NCI-H1417 (cell line): ENCODE results near the gene TNFAIP8L3.
A peak's percentile ranks its signal among the peaks of the same experiment; 100 is the strongest.
"Not testable (repeated sequence)": the region's sequence is repeated elsewhere in the genome, so short reads cannot be mapped to it uniquely, and the experiment has no call there.

Experiments used
- DNase-seq, 3 experiments: peaks; one replicate each; lab custom pipeline; 2025; lab: John Stamatoyannopoulos, UW

TNFAIP8L3 gene

DNA sequence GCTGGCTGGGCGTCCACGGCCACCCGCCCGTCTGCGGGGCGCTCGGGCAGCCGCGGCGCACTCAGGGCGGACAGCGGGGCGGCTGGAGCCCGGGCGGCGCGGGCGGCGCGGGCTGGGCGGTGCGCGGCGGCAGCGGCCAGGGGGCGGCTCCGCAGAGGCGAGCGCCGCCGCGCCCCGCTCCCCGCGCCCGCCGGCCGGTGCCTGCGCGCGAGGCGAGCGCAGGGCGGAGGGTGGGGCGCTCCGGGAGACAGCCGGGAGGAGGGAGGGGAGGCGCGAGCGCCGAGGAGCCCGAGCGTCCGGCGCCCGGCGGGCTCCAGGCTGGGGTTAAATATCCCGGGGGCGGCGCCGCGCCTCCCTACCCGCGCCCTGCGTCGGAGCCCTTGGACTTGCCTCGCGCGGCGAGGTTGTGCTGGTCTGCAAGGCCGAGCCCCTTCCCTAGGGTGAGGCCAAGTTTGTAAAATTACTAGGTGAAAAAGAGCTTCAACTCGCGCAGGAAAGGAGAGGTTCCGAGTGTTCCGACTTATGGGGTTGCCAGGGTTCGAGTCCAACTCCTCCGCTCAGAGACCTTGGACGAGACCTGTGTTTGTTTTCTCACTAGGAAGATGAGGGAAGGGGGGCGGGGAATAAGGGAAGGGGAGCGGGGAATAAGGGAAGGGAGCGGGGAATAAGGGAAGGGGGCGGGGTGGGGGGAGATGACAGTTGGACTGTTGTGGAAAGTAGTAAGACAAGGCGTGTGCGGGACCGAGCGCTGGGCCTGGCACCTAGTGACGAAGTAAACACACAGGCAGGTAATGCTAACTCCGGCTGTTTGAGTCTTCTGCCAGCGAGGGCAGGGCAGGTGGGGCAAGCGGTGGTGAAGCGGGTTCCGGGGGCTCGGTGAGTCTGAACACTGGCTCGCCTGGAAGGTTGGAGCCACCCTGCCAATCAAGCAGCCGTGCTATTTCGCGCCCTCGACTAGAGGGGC lies at the start of gene TNFAIP8L3:
TSS of gene TNFAIP8L3 (minus strand) at position 301 of the 964 bp plus-strand sequence. CDS start 311 bp downstream, outside the sequence.
- peak in 2 of 3 experiments; percentile 31 to 36 for DNase-seq

DNA sequence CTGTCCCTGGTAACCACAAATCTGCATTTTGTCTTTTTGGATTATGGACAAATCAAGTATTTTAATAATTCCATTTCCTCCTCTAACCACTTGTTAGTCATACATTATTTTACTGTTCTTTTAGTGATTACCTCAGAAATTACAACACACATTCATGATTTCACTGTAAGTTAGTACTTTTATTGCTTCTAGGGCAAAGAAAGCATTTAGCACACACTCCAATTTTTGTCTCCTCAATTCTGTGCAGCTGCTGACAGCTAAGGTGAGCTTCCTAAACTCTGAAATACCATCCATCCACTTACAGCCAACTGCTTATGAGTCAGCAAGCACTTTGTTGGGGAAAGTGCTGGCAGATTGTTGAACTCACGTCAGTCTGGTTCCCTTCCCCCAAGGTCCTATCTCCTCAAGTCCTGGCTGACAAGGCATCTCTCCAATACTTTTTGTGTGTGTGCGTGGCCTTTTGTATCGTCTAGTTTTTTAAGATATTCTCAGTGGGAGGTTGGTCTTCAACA lies 49.4 kb upstream of the TNFAIP8L3 start:
- no peak for DNase-seq

DNA sequence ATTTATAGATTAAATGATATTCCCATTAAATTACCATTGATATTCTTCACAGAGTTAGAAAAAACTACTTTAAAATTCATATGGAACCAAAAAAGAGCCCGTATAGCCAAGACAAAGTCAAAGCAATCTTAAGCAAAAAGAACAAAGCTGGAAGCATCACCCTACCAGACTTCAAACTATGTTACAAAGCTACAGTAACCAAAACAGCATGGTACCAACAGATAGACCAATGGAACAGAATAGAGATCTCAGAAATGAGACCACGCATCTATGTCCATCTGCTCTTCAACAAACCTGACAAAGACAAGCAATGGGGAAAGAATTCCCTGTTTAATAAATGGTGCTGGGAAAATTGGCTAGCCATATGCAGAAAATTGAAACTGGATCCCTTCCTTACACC lies 45.6 kb upstream of the TNFAIP8L3 start:
- not testable (repeated sequence) for DNase-seq

DNA sequence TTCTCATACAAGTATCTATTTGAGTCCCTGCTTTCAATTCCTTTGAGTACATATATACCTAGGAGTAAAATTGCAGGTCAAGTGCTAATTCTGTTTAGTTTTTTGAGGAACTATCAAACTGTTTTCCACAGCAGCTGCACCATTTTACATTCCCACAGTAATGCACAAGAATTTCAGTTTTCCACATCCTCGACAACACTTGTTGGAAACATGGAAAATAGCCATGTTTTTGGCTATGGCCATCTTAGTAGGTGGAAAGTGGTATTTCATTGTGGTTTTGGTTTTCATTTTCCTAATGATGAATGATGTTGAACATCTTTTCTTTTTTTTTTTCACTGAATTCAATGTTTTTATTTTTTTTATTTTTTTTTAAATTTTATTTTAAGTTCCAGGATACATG lies 44.4 kb upstream of the TNFAIP8L3 start:
- no peak for DNase-seq

DNA sequence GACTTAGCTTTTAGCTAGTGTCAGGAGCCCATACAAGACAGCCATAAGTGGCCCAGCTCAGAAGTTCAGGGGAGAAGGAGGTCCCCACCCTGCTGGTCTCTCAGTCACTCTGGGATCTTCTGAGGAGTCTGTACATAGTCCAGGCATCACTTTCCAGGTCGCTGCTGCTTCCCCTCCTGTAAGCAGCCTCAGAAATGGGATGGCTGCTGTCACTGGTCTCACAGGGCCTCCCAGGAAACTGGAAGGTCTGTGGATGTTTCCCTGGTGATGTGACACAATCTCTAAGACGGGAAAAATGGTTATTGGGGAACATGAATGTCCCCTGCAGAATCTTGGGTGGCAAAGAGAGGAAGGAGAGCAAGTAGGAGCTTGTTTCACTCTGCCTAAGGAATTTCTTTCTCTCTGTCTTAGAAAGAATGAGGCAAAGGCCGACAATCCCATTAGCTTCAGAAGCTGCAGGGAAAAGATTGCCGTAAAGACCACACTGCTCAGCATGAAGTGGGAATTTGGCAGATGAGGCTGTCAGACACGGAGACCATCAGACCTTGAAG lies 43.2 kb upstream of the TNFAIP8L3 start:
- DNase-seq: no peak

DNA sequence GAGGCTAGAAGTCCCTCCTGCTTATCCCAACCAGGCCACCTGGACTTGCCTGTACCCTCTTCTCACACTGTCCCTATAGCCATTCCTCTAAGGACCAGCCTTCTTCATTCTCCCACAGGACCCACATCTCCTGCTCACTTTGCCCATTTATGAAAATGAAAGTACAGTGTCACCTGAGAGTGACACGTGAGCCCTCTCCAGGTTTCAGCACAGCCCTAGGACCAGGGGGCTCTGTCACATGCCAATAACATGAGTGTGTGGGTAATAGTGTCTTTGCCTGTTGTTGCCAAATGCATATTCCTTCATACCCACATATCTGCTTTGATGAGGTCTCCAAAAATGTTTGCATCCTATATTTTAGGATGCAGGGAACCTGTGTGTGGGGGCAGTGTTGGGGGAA lies 42.3 kb upstream of the TNFAIP8L3 start:
- no peak for DNase-seq

DNA sequence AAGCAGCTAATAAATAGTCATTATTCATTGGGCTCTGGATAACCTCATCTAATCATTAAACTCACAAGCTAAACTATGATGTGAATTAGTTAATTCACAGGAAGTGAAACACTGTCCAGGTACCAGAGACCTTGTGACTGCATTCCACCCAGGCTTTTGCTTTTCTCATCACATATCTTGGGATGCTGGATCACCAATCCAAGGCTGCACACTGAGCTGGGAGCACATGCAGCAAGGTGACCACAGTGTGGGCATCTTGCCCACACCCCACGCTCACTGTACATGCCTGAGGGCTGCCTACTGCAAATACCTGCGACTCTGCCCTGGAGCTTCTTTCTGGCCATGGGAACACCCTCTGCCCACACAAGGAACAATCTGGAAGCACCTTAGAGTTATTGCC lies 40.6 kb upstream of the TNFAIP8L3 start:
- DNase-seq: no peak

DNA sequence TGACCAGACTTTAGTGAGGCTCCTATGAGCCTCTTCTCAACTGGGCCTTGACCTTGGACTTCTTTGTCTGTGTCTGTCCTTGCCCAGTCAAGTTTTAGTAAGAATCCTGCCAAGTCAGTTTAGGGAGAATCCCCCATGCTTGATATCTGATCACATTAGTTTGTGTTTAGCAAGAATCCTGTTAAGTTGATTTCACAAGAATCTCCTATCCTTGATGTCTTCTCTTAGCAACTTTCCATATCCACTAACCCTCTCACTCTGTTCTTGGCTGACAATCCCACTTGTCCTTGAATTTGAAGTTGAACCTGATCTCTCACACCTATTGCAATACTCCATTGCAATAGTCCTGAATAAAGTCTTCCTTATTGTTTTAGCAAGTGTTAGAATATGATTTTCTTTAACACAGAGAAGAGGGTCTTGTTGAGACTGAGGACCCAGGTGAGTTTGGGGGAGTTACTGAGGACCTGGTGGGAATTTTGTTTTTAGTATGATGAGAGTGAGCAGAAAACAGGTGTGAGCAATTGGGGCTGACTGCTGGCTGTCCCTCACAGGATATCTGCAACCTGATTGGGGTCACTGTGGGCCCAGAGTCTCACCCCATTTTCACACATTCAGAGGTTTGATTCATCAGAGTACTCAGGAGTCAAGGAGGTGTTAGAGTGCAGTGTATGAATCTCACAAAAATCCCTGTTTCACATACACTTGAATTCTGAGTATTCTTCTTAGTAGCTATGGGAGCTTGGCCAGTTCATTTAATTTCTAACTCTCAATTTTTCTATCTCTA lies 39.9 kb upstream of the TNFAIP8L3 start:
- no peak for DNase-seq

DNA sequence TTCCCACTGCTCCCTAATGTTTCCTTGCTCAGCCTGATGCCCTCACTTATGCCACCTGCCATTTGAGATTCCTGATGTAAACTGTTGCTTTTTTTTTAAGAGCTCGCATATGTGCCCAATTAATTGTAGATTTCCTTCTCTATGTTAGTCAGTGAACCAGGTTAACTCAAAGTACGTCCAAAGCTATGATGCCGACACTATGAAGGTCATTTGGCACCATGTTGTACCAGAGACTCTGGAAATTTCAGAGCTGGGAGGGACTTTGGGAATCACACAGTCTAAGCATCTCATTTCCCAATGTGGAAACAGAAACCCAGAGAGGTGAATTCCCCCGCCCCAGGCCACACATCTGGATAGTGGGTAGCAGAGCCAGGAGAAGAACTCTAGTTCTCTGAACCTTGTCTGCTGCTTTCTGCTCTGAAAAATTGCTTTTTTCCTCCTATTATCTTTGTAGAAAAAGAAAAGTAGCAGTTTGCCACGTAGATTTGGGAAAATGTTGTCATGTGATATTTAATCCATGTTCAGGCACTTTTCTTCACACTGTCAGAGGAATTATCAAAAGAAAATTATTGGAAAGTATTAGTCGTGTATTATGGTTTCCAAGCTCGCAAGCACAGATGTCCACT lies 38.5 kb upstream of the TNFAIP8L3 start:
- no peak for DNase-seq

DNA sequence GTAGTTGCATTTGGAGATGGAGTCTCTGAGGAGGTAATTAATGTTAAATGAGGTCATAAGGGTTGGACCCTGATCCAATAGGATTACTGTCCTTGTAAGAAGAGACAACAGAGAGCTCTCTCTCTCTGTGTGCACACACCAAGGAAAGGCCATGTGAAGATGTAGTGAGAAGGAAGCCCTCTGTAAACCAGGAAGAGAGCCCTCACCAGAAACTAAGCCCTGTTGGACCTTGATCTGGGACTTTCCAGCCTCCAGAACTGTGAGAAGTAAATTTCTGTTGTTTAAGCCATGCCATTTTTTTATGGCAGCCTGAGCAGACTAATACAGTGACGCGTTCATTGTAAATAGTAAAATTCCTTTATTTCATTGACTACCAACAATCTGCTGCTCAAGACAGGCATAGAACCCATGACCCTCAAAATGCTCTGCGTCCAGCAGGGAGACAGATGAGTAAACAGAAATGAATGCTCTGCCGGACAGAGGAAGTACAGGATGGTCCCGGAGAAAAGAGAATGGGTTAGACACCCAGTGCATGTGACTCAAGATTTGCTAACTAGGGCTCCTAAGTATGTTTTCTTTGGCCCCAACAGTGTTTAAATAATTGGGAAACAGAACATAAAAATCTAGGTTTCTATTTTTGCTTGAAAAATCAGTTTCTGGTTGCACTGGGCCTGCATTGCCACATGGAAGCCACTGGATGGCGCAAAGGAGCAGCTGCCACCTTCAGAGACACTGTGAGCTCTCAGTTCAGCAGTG lies 37.9 kb upstream of the TNFAIP8L3 start:
- peak in 1 of 3 experiments; percentile 3 for DNase-seq

DNA sequence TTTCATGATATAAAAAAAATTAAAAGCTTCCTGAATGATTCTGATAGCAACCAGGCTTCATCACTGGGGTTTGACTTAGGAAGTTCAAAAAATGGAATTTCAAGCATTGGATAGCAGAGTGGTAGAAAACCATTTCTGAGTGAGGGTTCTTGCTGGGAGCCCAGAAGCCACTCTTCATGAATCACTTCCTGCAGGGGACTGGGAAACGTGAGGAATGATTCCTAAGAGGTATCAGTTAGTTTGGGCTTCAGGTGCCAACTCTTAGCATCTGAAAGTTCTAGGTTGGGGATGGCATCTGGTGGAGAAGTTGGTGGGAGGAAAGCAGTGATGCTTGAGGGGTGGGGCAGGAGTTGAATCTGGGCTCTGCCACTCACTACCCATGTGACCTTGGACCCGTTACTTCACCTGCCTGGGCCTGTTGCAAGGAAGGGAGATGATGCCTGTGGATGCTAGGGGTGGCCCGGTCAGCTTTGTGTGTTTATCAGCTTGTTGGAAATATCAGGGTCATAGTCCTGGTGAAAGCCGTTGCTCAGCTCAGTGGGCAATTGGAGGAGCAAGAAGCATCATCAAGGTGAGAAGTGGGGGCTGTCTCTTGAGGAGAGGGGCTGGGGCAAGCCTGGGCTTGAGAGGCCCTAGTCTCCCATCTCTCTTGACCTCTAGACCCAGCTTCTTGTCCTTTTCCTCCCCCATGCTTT lies 37.0 kb upstream of the TNFAIP8L3 start:
- no peak for DNase-seq

DNA sequence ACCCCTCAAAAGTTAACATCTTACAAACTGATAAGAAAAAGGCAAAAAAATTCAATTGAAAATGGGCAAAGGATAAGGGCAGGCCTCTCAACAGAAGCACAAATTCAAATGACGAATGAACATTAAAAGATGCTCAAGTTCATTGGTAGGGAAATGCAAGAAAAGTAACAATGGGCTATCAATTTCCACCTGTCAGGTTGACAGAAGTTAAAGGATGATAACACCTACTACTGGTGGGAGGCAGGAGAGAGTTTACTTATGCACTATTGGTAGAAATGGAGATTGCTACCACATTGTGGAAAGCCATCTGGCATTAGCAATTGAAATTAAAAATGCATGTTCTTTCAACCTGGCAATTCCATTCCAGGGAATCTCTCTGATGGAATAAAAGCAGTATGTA lies 35.6 kb upstream of the TNFAIP8L3 start:
- DNase-seq: no peak

DNA sequence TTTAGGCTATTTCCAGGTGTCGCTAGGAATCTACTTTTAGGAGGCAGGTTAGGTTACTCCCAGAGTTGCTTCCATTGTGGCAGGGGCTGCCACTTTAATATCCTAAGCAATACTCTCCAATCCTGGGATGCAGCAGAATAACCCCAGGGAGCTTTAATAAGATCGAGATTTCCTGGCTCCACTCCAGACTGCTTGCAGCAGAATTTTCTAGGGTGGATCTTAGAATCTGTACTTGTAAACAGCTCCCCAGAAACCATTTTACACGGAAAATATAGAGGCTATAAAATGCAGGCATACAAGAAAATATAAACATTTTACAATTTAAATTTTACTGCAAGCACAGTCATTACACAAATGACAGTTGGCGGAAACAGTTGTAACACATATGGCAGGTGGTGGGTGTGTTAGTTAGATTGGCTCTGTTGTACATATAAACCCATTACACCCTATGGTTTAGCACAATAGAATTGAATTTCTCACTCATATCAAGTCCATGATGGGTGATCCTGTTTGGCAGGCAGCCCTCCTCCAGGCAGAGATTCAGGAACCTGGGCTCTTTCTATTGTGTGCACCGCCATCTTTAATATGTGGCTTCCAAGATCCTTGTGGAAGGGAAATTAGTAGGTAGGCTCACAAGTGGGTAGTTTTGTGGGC lies 35.0 kb upstream of the TNFAIP8L3 start:
- DNase-seq: peak in 1 of 3 experiments; percentile 1

DNA sequence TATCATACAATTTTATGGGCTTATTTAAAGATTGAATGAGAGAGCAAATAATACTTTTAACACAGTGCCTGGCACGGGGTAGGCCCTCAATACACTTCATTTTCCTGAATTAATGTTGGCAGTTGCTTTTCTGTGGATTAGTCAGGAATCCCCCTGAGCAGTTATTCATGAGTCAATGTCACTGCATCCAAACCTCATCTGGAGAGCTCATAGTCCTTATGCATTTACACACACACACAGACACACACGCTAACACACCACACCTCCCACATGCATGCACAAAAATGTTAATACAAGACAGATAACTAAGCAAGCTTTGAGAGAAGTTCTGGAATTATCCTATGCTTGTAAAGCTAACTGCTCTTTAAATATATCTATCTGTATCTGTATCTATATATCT lies 34.0 kb upstream of the TNFAIP8L3 start:
- no peak for DNase-seq

DNA sequence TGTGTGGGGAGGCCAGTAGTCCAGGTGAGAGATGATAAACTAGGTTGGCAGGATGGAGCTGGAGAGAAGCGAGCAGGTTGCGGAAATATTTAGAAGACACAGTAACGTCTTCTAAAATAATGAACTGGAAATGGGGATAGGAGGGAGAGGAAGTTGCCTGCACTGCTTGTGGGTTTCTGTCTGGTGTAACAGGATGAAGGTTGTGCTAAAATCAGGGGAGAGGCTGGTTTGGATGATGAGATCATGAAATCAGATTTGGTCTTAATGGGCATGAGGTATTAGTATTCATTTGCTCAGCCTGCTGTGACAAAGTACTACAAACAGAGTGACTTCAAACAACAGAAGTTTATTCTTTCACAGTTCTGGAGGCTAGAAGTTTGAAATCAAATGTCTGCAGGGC lies 32.1 kb upstream of the TNFAIP8L3 start:
- no peak for DNase-seq

DNA sequence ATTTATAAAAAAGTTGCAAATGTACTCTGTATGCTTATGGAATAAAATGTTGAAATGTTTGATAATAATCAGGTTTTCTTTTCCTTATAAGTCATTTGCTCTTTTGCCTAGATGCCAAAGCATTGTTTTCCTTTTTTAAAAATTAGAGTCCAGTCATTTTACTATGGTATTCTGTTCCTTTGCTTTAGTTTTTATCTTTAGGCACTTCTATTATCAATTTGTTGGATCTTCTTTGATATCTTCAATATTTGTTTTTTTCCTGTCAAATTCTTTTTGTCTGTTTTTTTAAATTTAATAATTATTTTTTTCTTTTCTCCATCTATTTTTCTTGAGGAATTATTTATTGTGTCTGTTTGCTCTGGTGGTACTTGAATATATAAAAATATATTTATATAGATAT lies 28.3 kb upstream of the TNFAIP8L3 start:
- not testable (repeated sequence) for DNase-seq

DNA sequence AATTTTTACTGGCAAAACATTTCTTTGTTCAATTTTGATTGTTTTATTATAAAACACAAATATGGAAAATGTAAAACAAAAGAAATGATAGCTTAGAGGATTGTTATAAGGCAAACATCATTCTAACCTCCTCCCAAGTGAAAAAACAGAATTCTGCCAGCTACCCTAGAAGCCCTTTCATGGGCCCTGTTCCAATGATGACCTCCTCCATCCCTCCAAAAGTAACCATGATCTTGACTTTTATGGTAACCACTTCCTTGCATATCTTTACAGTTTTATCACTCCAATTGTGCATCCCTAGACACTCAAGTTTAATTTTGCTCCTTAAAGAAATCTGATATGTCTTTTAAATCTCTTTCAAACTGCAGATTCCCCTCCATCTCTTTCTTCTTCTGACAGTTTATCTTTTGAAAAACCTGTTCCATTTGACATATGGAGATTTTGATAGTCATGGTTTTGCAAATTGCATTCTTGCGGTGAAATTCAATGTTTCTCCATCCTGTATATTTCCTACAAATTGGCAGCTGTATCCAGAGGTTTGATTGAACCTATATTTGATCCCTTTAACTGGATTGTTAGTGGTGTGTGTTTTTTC lies 27.0 kb upstream of the TNFAIP8L3 start:
- DNase-seq: no peak

DNA sequence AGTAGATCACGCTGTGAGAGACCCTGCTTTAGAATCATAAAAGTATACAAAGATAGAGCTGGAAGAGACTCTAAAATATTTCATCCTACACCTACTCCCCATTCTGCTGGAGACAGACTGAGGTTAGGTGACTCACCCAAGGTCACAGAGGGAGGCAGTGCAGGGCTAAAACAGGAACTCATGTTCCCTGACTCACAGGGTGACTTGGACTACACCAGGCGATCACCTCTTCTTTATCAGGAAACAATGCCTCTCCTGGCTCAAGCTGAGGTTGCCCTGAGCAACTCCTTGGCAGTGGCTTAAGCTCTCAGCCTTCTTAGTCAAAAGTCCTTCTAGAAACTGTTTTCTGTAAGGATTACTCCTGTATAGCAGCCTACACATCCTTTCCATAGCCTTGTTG lies 26.4 kb upstream of the TNFAIP8L3 start:
- no peak for DNase-seq

DNA sequence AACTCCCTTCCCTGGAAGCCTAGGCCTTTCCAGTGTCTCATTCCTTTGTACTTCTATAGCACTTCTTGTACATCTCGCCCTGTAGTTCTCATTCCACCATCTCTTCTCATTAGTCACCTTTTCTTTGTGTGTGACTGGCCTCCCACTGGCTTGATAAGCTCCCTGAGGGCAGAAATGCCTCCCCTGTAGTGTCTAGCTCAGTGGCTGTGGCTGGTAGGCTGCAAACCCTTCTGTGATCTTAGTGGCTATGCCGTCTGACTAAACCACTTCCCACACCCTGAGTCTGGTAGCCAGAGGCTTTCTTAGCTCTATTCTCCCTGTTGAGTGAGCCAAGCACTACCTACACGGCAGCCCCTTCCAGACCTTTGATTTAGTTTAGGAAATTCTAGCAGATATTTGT lies 24.4 kb upstream of the TNFAIP8L3 start:
- DNase-seq: no peak

DNA sequence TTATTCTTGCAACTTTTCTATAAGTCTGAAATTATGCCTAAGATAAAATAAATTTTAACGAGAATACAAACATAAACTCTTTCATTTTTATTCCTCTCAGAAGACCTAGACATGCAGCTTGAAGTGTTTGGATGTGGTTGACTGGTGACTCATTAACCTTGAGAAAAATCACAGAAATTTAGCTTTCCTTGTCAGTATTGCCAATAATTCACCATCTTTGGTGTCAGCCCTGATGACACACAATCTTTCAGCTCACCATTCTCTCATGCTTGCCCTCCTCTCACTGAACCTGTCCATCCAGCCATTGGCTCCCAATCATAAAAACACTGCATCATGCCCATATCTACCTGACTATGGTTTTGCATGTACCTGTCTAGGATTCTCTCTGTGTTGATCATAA lies 22.6 kb upstream of the TNFAIP8L3 start:
- DNase-seq: no peak
